Right lobe of liver (tissue), 6 donors: ENCODE measurements around the gene RPS6KA2. TPM values are rescaled to one million over a fixed set of nuclear protein-coding genes. Genes with fewer than 3 reads are reported as not detected.

Experiments used
- ATAC-seq, 4 donors: fragments of 200-7000 bp; cut with Tn5 transposase; one replicate each; pipeline ENCODE4 v1.9.1; 2020; ENCODE audit warnings: mild to moderate bottlenecking in 4 of 4, moderate library complexity in 4 of 4
- DNase-seq, 3 donors: peaks; one replicate each; pipeline ENCODE4 v3.0.0-alpha.2; 2020
- H3K27ac ChIP-seq, 3 donors: fragments of 200-600 bp; one replicate each; pipeline ENCODE4 v1.8.0; 2022
- H3K27me3 ChIP-seq, 2 donors: fragments of 200-600 bp; one replicate each; pipeline ENCODE4 v1.8.0; 2022
- H3K36me3 ChIP-seq, 4 donors: fragments of 200-600 bp; sonication (generic) in 1 of 4; one replicate each; pipeline versions ENCODE4 v1.5.1 to v1.8.0; 2017 to 2022; ENCODE audit warnings: control low read depth in 1 of 4
- H3K4me1 ChIP-seq, 4 donors: fragments of 200-600 bp; sonication (generic) in 1 of 4; one replicate each; pipeline versions ENCODE4 v1.5.1 to v1.8.0; 2017 to 2022; ENCODE audit warnings: control low read depth in 1 of 4
- H3K4me3 ChIP-seq, 3 donors: fragments of 200-600 bp; one replicate each; pipeline ENCODE4 v1.8.0; 2022
- H3K9me3 ChIP-seq, 4 donors: fragments of 200-600 bp; sonication (generic) in 1 of 4; one replicate each; pipeline versions ENCODE4 v1.5.1 to v1.8.0; 2017 to 2022; ENCODE audit warnings: control low read depth in 1 of 4
- POLR2A ChIP-seq: fragments of 450-650 bp; IDR thresholded peaks from one replicate; pipeline ENCODE4 v1.6.1; 2017; ENCODE audit warnings: antibody characterized with exemption, mild to moderate bottlenecking
- WGBS: methylation state at CpG from one replicate; pipeline ENCODE4 v1.1.6; 2018; ENCODE audit warnings: low coverage, low lambda C conversion rate; ENCODE audit not compliant: insufficient coverage; ENCODE audit errors: missing lambda C conversion rate; 5-methylcytosine and 5-hydroxymethylcytosine counted together
- intact Hi-C, 2 donors: fragments of 100-400 bp; cut with DNase I; formaldehyde crosslinking; loops; one replicate each; pipeline versions ENCODE4 v1.11.2 to v1.14.1; 2022
- total RNA-seq, 6 experiments: library from RNA; depleted of rRNA in 2 of 6; stranded (reverse); fragments of >200 nt in 2 of 6; fragmentation: NEBNext Ultra II Directional in 3 of 6; extraction: Animal tissue kit (Norgen Biotek cat#: 25700) in 3 of 6; gene quantifications; one replicate each; pipeline versions ENCODE4 v1.1.0 to v1.2.4, GENCODE V29; 2016 to 2023
- TF ChIP-seq, protein P1 (sequence below), 4 donors: fragments of 200-600 bp in 3 of 4; fragments of 450-650 bp in 1 of 4; IDR thresholded peaks; one replicate each; pipeline versions ENCODE4 v1.5.1 to v1.8.0; 2016 to 2022; ENCODE audit warnings: antibody characterized with exemption in 4 of 4, mild to moderate bottlenecking in 2 of 4
- donor health status: DM: no; HTN: yes; CAD: no.
- donor health status: DM: no; HTN: no; CAD: no.
- donor health status: DM: no; HTN: no; CAD: no.
- donor health status: DM: no; HTN: yes; CAD: no.
- donor health status: DM: no; HTN: yes; CAD: no.

The RPS6KA2 gene
- total RNA-seq, 6 experiments from 2014 or later, result 6.4 to 18.1 (median 11.1) TPM

GRCh38 chr6:166573511-166574216 is 53.4 kb downstream of the RPS6KA2 start:
- TF ChIP-seq POLR2A, result no peak
- TF ChIP-seq, protein P1, sequence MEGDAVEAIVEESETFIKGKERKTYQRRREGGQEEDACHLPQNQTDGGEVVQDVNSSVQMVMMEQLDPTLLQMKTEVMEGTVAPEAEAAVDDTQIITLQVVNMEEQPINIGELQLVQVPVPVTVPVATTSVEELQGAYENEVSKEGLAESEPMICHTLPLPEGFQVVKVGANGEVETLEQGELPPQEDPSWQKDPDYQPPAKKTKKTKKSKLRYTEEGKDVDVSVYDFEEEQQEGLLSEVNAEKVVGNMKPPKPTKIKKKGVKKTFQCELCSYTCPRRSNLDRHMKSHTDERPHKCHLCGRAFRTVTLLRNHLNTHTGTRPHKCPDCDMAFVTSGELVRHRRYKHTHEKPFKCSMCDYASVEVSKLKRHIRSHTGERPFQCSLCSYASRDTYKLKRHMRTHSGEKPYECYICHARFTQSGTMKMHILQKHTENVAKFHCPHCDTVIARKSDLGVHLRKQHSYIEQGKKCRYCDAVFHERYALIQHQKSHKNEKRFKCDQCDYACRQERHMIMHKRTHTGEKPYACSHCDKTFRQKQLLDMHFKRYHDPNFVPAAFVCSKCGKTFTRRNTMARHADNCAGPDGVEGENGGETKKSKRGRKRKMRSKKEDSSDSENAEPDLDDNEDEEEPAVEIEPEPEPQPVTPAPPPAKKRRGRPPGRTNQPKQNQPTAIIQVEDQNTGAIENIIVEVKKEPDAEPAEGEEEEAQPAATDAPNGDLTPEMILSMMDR (IDR thresholded peaks at IDR 0.05), result no peak
- no peaks in the 10 kb centered on the region for H3K27me3 ChIP-seq
- no peak overlapping the region for H3K4me3 ChIP-seq
- no peak overlapping the region for H3K27ac ChIP-seq
- no peaks in the 10 kb centered on the region for H3K9me3 ChIP-seq
- peak in 1 of 3 donors; percentile 34 for DNase-seq
- H3K4me1 ChIP-seq, result no peaks in the 10 kb centered on the region
- 79% methylated on average over 13 of the region's 18 CpGs for WGBS
- intact Hi-C loops, result no loop called here
- no peak for ATAC-seq
- H3K36me3 ChIP-seq, result no peaks in the 10 kb centered on the region

GRCh38 chr6:166572370-166573261 is 54.4 kb downstream of the RPS6KA2 start:
- ATAC-seq, result peak; percentile 69 to 90 (median 77)
- no peaks in the 10 kb centered on the region for H3K9me3 ChIP-seq
- intact Hi-C loops, result no loop called here
- H3K4me3 ChIP-seq, result no peak overlapping the region
- H3K36me3 ChIP-seq, result no peaks in the 10 kb centered on the region
- H3K27me3 ChIP-seq, result no peaks in the 10 kb centered on the region
- DNase-seq, result peak in 1 of 3 donors; percentile 37
- no peaks in the 10 kb centered on the region for H3K4me1 ChIP-seq
- no peak overlapping the region for H3K27ac ChIP-seq
- 27% methylated on average over 3 of the region's 18 CpGs for WGBS
- TF ChIP-seq, protein P1 (IDR thresholded peaks at IDR 0.05), result no peak
- no peak for TF ChIP-seq POLR2A

- no peak for ATAC-seq
- 91% methylated on average over 19 of the region's 22 CpGs for WGBS
- H3K36me3 ChIP-seq, result no peaks in the 10 kb centered on the region
- H3K27me3 ChIP-seq, result no peaks in the 10 kb centered on the region
- DNase-seq, result no peak
- no peak overlapping the region for H3K4me3 ChIP-seq
- no peaks in the 10 kb centered on the region for H3K4me1 ChIP-seq
- TF ChIP-seq, protein P1 (IDR thresholded peaks at IDR 0.05), result no peak
- TF ChIP-seq POLR2A, result no peak
- intact Hi-C loops, result no loop called here
- no peaks in the 10 kb centered on the region for H3K9me3 ChIP-seq
- H3K27ac ChIP-seq, result no peak overlapping the region
Observed at GRCh38 chr6:166570929-166571713, 55.9 kb downstream of the RPS6KA2 start.

DNA sequence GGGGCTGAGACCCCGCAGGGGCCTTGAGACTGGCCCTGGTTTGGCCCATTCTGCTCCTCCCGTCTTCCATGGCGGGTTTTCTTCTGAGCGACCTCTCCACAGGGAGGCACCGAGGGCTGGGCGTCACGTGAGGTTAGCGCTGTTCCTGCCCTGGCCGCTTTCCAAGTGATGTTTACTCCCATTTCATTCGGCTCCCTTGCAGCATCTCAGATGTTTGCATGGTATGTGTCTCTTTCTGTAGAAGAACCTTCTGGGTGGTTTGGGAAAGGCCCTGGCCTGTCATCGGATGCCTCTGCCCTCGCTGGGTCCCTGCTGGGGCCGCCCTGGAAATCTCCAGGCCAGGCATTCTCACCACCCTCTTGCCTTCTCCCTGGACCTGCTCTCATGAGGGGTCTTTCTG is 57.8 kb downstream of the RPS6KA2 start:
- Histone ChIP-seq H3K27me3 (no peaks in the 10 kb centered on the region), H3K27ac (no peak overlapping the region), H3K36me3 (no peaks in the 10 kb centered on the region), H3K4me1 (no peaks in the 10 kb centered on the region), H3K4me3 (no peak overlapping the region), H3K9me3 (no peaks in the 10 kb centered on the region)
- WGBS, result 77% methylated on average over 10 of the region's 13 CpGs
- peak in 1 of 3 donors; percentile 37 for DNase-seq
- no peak for ATAC-seq
- no peak for TF ChIP-seq POLR2A
- TF ChIP-seq, protein P1 (IDR thresholded peaks at IDR 0.05), result no peak
- intact Hi-C loops, result no loop called here
